ENCODE measurements around the gene THPO.

The THPO gene

DNA sequence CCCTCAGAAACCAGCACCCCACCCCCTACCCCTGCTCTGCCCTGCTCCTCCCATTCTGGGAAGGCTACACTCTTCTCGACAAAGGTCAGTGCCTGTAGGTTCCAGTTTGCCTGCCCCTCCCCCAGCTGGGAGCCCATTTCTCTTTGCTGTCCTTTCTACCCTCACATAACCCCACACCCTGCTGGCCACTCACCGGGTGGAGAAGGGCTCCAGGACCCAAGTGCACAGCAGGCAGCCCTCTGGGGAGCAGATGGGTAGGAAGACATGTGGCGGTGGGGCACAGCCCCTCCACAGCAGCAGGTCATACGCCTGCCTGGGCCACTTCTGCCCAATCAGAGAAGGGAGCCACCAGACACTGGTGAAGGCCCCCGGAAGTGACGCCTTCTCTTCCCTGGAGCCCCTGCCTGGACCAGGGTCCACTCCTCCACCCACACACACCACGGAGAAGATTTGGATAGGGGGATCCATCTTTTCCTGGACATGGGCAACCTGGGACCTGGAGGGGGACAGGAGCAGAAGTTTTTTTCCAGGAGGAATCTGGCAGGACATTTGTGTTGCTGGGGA lies at the start of gene THPO:
TSS of gene THPO (minus strand) at position 326 of the 564 bp plus-strand sequence. CDS start 1,948 bp downstream, outside the sequence.
- TF ChIP-seq, protein P1, sequence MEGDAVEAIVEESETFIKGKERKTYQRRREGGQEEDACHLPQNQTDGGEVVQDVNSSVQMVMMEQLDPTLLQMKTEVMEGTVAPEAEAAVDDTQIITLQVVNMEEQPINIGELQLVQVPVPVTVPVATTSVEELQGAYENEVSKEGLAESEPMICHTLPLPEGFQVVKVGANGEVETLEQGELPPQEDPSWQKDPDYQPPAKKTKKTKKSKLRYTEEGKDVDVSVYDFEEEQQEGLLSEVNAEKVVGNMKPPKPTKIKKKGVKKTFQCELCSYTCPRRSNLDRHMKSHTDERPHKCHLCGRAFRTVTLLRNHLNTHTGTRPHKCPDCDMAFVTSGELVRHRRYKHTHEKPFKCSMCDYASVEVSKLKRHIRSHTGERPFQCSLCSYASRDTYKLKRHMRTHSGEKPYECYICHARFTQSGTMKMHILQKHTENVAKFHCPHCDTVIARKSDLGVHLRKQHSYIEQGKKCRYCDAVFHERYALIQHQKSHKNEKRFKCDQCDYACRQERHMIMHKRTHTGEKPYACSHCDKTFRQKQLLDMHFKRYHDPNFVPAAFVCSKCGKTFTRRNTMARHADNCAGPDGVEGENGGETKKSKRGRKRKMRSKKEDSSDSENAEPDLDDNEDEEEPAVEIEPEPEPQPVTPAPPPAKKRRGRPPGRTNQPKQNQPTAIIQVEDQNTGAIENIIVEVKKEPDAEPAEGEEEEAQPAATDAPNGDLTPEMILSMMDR (IDR thresholded peaks at IDR 0.05; ENCODE audit: borderline replicate concordance, control extremely low read depth, extremely low read depth, insufficient read depth, missing control alignments): no peak
- in situ Hi-C loops (cut with MboI; ENCODE audit: low sequenced_read_pairs, unreplicated experiment): no loop called here
- no peak for DNase-seq (ENCODE audit: low spot score)

DNA sequence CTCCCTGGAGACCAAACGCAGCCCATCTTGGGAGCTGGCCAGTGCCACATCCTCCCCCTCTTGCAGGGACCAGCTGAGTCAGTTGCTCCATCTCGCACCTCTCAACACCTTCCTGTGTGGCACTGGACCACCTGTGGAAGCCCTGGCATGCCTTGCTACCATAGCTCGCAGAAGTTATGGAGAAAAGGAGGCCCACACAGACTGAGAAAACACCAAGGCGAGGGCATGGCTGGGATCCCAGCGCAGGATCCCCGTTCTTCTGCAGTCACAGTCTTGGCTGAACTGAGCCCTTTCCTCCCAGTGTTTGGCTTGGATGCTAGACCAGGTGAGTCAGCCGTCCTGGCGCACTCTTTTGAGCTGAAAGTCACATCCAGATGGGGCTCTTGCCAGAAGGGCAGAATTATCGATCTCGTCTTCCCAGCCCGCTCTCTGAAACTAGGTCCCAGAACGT lies 48.7 kb upstream of the THPO start:
- no peak for DNase-seq (ENCODE audit: low spot score)
- in situ Hi-C loops (cut with MboI; ENCODE audit: low sequenced_read_pairs, unreplicated experiment): no loop called here
- TF ChIP-seq, protein P1 (IDR thresholded peaks at IDR 0.05; ENCODE audit: borderline replicate concordance, control extremely low read depth, extremely low read depth, insufficient read depth, missing control alignments): no peak

DNA sequence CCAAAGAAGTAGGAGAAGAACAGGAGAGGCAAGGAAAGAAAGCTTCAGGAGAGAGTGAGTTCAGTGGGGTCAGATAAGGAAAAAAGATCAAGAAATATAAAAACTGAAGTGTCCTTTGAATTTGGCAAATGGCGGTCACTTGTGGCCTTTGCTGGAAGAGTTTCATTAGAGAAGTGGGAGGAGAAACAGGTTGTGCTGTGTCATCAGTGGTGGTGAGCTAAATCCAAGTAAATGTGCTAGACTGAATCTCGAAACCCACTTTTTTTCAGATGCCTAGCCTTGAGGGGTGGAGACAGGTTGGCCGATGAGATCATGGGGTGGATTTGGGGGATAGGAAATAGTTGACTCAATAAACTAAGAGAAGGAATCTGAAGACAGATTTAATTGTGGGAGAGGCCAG lies 45.6 kb upstream of the THPO start:
- no peak for DNase-seq (ENCODE audit: low spot score)
- TF ChIP-seq, protein P1 (IDR thresholded peaks at IDR 0.05; ENCODE audit: borderline replicate concordance, control extremely low read depth, extremely low read depth, insufficient read depth, missing control alignments): no peak
- in situ Hi-C loops (cut with MboI; ENCODE audit: low sequenced_read_pairs, unreplicated experiment): no loop called here

DNA sequence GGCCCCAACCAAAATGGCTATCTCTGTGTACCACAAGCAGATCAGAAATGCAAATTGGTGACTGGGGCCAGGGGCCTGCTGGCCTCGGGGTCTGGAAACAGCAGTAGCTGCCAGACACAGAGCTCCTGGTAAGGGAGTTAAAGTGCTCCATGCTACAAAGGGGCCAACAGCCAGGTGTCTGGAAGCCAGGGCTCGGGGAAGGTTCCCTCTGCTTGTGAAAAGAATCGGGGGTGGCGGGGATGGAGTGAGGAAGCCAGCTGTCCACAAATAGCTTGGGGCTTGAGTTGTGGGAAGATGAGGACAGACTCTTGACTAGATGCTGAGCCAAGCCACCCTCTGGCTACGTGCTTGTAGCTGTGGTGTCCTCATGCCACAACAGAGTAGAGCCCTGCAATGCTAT lies 41.2 kb upstream of the THPO start:
- TF ChIP-seq, protein P1 (IDR thresholded peaks at IDR 0.05; ENCODE audit: borderline replicate concordance, control extremely low read depth, extremely low read depth, insufficient read depth, missing control alignments): no peak
- in situ Hi-C loops (cut with MboI; ENCODE audit: low sequenced_read_pairs, unreplicated experiment): loop anchor here (10.0 kb wide), 1 partner anchor 106 kb away; no protein-coding TSS in a partner anchor
- peak; percentile 2 for DNase-seq (ENCODE audit: low spot score)

DNA sequence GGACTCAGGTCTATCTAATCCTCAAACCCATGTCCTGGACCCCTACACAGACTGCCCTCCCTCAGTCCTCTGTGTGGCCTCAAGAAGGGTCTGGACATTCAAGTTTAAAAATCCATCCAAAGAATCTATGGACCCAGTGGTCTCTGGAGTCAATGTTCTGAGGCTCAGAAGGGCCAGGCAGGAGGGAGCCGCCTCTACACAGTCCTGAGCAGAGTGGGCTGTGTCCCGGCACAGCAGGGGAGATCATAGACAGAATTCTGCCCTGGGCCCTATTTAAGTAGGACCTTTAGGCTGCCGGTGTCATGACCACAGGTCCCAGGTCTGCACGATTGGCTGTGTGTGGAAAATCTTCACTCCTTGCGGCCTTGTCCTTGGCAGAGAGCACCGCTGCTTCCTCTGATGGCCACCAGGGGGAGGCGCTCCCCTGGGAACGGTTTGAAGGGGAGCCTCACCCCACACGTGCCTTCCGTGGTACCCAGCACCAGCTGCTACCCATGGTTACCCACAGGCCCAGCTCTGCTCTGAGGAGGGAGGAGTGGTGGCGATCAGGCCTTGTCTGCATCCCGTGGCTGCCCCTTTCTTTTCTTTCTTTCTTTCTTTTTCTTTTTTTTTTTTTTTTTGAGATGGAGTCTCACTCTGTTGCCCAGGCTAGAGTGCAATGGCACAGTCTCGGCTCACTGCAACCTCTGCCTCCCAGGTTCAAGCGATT lies 39.8 kb upstream of the THPO start:
- TF ChIP-seq, protein P1 (IDR thresholded peaks at IDR 0.05; ENCODE audit: borderline replicate concordance, control extremely low read depth, extremely low read depth, insufficient read depth, missing control alignments): peak; percentile 77
- DNase-seq (ENCODE audit: low spot score): peak; percentile 82
- in situ Hi-C loops (cut with MboI; ENCODE audit: low sequenced_read_pairs, unreplicated experiment): loop anchor here (10.0 kb wide), 1 partner anchor 107 kb away; no protein-coding TSS in a partner anchor

DNA sequence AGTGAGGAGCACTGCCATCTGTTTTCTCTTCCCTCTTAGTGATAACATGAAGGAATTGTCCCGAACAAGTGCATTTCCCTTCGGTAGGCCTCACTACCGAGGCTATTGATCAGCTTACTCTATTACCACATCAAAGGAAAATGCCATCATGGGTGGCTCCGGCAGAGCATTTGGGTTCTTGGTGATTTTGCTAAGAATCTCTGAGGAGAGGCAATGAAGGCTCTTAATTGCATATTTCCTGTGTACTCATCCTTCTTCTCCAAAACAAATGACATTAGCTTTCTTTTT lies 37.1 kb upstream of the THPO start:
- DNase-seq (ENCODE audit: low spot score): no peak
- TF ChIP-seq, protein P1 (IDR thresholded peaks at IDR 0.05; ENCODE audit: borderline replicate concordance, control extremely low read depth, extremely low read depth, insufficient read depth, missing control alignments): no peak
- in situ Hi-C loops (cut with MboI; ENCODE audit: low sequenced_read_pairs, unreplicated experiment): loop anchor here (10.0 kb wide), 1 partner anchor 110 kb away; no protein-coding TSS in a partner anchor
